ENCODE data around the gene STK25.
"Not testable (repeated sequence)": the region's sequence is repeated elsewhere in the genome, so short reads cannot be mapped to it uniquely, and the experiment has no call there.

Gene STK25

DNA sequence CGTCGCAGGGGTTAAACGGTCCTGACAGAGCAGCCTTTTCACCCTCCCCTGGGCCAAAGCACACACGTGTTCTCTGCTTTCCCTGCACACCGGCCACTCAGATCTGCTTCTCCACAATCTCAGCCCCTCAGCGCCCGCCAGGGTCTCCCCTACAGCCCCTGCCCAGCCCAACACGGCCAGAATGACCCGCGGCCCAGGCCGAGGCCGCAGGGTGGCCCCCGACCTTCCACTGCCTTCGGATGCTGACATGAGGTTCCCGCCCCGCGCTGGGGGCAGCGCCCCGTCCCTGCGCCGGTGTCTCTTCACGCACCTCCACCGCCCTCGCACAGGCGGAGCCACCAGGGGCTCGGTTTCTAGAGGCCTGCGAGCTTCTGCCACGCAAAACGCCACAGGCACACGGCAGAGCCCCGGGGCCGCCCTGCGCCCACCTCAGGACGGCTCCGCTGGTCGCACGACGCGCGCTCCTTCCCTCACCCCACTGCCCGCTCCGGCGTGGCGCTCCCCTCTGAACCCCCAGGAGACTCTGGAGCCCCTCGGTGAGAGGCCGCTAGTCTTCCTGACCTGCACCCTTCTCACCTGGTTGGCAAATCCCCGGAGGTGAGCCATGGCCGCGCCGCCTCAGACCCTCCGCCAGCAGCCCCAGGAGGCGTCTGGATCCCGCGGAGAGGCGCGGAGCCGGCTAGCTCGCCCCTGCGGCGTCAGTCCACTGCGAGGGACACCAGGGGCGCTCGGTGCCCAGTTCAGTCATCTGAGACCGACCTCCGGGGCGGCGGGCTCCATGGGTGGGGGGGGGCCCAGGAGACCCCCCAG, 749 bp downstream of the STK25 start:
- DNase-seq = peak; percentile 20

DNA sequence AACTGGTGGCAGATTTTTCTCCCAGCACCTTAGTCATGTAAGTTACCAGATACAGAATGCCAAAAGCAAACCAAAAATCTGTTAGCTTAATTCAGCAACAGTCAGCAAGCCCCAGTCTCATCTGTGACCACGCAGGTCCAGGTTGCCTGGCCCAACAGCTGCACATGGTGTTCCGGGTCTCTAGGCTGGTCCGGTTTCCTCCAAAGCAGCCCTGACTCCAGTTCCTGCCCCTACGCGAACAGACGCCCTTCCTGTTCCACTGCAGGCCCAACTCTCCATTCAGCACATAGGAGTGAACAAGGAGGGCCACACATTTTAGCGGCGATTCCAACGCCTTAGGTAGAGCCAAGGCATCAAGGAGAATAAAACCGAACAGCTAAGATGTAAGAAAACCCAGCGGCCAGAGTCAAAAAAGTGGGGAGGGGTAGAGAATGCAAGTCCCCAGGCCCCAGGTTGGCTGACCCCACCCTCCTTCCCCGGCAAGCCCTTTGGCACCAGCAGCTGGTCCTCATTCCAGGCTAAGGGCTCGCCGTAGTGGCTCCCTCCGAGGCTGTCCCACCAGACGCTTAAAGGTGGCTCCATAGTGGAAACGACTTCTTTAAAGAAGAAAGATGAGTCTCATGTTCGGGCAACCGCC, 1.5 kb downstream of the STK25 start:
- no peak for DNase-seq

DNA sequence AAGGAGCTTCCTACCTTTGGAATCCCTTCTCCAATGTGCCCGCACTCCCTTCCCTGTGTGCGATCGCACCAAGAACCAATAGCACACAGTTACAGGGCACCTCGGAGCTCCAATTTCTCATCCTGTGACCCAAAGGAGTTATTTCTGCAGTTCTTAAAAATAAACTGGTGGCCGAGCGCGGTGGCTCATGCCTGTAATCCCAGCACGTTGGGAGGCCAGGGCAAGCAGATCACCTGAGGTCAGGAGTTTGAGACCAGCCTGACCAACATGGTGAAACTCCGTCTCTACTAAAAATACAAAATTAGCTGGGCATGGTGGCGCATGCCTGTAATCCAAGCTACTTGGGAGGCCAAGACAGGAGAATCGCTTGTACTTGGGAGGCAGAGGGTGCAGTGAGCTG, 2.1 kb downstream of the STK25 start:
- DNase-seq = not testable (repeated sequence)

DNA sequence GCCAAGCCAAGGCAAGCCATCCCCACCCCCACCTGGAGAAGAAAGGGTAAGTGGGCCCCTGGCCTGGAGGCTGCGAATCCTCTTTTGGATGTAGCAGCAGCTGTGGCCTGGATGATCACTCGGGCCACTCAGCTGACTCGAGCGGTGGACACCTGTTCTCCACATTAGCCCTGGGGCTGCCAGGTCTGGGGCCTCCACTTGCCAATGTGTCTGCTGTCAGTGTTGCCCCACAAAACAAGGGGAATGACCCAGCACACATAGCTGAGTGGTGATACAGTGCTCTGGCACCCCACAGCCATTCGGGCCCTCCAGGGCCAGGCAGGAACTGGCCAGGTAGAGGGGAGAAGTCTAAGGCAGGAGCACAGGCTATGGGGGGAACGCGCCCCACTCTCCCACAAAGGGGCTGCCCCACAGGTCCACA, 2.6 kb downstream of the STK25 start:
- DNase-seq = no peak

DNA sequence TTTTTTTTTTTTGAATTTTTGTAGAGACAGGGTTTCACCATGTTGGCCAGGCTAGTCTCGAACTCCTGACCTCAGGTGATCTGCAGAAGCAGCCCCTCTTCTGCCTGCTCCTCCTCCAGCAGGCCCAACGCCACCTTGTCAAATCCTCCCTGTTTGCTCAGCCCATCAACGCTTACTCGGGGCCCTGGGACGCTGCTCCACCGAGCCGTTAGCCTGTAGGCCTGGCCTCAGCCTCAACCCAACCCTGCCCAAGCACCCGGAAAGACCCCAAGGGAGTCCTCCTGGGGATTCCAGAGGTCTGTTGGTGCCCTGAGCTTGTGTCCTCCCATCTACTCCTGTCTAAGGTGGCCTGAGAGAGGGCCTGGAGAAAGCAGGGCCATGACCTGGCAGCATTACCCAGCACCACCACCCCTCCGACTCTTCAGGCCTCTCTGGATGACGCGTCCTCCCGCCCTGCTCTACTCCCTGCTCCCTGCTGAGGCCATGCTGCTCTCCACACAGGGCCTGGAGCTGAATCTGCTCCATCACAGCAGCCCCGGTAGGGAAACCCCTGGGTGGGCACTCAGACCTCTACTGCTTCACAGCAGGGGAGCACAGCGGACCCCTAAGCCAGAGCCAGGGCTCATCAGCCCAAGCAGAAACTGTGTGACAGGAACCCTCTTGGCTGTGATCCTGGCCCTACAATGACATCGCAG, 3.2 kb downstream of the STK25 start:
- no peak for DNase-seq

DNA sequence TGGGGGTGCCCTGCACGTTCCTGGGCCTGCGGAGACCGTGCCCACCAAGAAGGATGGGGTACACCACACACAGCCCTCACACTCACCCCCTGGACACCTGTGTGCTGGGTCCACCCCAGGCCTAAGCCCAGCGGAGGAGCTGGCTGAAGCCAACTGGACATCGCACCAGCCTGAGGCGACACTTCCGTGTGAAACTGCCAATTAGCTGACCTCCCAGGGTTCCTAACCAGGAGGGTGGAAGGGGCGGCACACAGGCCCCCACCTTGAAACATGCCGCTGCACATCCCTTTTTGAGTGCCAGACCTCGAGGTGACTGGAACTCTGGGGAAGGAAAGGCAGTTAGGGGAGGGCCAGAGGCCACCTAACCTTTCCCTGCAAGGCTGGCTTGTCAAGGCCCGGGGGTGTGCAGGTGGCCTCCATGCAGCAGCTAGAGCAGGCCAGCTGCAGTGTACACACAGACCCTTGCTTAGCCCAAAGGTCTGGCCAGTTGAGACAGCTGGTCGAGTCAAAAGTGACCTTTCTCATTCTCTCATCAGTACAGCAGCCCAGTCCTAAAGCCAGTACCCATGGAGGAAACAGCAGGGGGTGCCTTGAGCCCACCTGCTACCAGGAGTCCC, 4.5 kb downstream of the STK25 start:
- no peak for DNase-seq

DNA sequence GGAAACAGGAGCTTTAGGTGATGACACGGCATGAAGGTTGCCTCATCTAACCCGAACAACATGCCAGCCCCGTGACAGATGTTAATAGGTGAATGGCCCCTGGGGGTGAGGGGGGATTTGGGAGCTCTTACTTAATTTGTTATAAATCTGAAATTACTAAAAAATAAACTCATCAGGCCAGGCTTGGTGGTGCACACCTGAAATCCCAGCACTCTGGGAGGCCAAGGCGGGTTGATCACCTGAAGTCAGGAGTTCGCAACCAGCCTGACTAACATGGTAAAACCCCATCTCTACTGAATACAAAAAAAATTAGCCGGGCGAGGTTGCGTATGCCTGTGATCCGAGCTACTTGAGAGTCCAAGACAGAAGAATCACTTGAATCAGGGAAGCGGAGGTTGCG, 6.1 kb downstream of the STK25 start:
- no peak for DNase-seq

DNA sequence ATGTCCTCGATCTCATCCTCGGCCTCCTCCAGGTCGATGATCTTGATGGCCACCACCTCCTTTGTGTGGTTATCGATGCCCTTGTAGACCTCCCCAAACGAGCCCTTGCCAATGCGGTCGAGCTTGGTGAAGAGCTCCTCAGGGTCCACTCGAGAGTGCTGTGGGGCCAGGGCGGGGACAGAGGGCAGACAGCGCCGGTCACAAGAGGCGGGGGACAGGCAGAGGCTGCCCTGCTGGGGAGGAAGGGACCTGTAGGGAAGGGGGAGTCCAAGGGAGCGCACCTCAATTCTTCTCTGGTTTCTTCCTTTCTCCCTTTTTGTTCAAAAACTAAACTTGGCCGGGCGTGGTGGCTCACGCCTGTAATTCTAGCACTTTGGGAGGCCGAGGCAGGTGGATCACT, 6.8 kb downstream of the STK25 start:
- DNase-seq = no peak

DNA sequence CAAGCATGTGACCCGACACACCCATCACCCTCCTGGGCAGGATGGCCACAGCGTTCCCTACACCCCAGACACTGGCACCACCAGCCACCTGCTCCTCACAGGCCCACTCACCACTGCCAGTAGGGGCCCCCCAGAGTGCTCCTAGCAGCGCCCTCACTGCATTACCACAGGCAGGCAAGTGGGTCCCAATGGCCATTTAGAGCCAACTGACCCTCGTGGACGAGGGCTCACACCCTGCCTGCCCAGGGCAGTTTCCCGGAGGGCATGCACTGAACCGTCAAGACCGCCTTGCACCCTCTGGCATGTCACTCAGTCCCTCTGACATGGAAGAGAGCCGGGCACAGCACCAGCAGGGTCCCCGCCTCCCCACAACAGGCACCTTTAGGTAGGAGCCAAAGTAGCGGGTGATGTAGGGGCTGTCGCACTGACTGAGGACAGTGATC, 7.3 kb downstream of the STK25 start:
- no peak for DNase-seq

DNA sequence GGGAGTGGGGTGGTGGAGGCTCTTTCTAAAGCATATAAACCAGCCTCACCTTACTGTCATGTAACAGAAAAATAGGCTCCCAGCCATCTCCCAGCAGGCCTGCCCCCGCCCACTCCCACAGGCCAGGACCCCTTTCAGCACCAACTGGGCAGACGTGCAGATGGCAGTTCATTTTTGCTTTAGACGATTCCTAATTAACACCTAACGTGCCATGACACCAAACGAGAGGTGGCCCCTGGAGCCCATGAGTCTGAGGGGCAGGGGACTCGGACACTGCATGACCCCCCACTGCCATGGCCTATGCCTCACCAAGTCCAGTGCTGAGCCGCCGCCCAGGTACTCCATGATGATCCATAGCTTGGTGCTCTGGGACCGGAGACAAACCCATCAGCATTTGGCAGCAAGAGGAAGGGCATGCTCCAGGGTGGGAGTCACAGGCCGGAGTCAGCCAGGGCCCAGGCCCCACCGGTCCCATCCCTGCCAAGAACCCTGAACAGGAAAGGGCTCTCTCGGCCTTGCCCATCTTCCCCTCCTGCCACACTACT, 7.9 kb downstream of the STK25 start:
- DNase-seq = no peak

DNA sequence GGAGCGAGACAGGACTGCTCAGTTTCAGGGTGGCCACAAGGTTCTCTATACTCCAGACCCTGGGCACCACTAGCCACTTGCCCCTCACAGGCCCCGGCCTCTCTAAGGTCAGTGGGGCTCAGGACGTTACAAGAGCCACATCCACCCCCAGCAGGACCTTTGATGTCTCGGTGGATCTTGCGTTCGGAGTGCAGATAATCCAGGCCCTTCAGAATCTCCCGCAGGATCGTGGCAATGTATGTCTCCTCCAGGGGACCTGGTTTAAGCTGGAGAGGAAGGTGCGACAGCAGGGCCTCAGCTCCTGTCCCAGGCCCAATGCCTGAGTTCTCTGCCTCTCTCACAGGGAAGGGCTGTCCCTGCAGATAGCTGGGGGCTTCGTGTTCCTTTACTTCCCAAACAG, 8.4 kb downstream of the STK25 start:
- DNase-seq = no peak

DNA sequence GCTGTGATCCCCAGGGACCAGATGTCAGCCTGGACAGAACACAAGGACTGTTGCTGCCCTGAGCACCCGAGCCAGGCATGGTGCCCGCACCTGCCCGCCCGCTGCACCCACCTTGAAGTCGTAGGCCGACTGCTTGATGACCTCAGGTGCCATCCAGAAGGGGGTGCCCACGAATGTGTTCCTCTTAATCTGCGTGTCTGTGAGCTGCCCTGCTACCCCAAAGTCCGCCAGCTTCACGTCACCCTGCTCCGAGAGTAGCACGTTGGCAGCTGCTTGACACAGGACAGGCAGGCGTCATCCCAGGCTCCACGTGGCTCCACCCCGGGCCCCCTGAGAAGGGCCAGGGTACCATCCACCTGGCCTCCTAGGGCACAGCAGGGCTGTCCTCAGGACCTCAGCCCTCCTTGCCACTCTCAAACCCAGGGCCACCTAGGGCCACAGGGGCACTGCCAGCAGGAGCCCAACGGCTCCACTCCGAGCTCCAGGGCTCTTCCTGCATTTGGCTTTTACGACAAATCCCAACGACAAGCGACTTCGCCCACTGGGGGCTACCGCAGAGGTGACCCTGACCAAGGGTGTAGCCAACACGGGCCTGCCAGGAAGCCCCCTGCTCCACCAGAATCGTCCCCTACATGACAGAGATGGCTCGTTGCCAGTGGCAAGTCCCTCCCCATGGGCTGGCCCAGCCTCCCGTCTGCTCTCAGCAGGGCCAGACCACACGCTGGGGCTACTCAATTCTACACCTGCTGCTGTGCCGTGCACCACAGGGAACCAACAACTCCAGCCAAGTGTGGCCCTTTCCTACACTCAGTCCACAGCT, 9.0 kb downstream of the STK25 start:
- DNase-seq = peak; percentile 85

DNA sequence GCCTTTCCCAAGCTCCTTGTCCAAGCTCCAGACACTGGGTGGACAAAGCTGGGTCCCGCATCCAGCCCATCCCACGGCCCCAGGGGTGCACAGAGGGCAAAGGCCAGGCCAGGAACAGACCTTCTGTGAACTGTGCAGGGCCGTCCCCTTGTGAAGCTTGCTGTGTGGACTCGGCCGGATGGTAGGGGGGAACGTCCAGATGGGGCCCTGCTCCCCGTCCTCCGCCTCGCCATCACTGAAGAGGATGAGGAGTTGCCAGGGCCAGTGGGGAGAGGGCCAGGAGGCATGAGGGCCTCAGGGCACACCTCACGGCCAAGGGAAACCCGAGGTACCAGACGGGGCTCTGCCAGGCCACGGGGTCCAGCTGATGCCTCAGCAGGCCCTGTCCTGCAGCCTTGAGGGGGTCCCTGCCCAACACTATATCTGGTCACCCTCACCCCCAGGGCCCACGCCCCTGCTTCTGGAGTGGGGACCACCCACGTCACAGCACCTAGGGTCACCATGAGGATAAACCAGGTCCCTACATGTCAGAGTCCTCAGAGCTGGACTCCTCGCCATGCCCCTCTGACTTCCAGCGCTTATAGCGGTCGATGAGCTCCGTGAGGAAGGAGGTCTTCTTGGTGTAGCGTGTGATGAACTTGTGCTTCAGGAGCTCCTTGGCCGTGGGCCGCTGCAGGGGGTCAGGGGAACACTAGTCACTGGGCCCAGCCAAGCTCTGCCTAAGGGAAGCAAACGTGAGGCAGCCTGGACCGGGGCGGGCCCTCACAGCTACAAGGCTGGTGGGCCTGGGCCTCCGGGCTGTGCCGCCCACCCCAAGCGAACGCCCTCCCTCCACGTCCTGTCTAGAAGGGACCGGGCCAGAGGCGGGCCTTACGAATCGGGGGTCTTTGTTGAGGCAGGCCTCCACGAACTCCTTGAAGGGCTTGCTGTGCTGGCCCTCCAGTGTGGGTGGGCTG, 10.0 kb downstream of the STK25 start:
- no peak for DNase-seq

DNA sequence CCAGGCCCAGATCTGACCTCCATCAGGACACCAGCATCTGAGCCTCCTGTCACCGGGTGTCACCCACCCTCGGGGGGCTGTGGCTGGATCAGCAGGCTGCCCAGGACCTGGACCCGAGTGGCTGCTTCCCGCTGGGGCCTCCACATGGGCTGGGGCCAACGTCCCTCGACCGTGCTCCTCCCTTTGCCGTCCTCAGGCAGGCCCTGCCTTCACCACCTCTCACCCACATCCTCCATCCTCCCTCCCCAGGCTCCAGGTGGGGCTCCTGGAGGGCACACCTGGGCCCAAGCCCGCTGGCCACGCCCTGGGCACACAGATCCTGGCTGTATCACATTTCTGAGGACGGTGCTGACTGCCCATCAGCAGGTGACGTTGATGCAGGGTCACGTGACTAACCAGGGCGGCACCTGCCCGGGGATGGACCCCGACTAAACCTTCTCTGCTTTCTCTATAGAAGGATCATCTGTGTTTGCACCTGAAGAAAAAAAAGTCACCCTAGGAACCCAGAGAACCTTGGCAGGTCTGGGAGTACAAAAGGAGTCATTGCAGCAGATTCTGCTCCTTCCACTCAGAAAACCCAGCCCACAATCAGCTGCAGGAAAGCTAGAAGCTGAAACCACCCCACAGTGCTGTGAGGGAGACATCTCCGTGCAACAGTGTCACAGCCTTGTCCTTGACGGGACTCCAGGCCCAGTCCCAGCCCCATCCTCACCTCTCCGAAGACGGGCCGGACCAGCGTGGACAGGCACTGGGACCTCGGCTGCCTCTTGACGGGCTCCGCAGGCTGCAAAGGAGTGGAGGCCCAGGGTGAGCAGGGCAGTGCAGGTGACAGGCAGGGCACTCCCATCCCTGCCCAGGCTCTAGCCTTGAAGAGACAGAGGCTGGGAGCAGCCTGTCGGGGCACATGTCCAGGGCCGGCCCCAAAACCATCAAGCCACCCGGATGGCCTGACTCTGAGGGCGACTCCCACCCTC, 11.2 kb downstream of the STK25 start:
- peak; percentile 96 for DNase-seq

DNA sequence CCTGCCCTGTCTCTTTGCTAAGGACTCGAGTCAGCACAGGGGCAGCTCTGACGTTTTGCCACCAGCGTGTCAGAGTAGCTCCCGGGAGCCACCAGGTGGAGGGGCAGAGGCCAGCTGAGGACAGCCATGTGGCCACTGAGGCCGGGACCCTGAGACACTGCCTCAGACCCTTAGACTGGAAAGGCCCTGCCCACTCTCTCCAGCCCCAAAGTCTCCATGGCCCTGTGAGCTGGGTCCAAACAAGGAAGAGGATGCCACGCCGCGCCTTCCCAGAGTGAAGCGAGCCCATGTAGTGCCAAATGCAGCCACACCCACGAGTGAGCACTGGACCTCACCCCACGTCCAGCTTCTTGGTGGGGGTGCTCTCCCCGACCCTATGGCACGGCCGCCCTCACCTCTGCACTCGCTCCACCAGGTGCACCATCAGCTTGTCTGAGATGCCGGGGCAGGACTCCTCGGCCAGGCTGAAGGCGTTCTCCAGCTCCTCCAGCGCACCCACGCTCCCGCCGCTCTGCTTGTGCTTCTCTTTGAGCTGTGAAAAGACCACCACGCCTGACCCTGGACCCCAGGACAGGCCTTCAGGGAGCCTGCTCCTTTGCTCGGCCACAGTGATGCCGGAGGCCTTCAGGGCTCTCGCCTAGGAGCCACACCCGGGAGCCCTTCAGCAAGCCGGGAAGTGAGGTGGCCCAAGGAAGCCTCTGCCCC, 12.2 kb downstream of the STK25 start:
- no peak for DNase-seq

DNA sequence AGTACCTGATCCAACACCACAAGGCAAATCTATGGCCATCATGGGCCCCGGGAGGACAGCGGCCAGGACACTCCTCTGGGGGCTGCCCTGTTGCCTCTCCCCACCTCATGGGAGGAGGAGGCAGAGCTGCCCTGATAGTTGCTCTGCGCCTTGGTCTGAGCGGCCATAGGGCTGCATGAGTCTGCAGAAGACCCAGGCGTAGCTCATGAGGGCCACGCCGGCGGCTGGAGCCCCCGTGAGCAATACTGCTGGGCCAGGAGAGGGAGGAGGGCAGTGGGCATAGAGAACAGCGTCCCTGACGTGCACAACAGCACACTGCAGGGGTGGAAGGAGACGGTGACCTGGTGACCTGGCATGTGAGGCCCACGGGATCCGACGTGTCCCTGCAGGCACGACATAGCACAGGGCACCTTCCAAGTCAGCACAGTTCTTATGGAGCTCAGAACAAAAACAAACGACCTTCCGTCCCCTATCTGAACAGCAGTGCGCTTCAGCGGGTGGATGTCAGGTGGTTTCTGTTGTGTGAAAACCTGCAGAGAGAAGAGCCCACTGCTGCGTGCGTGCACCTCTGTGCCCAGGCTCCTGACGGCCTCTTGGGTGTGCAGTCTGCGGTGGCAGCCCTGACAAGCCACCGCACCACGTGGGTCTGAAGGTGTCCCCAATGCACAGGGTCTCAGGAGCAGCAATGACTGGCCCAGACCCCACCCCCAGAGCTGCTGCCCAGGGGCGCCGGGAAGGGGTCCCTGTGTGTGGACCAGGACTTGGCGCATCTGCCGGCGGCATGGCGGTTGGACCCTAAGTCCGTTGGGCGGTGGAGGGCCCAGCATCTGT, 13.0 kb downstream of the STK25 start:
- no peak for DNase-seq

DNA sequence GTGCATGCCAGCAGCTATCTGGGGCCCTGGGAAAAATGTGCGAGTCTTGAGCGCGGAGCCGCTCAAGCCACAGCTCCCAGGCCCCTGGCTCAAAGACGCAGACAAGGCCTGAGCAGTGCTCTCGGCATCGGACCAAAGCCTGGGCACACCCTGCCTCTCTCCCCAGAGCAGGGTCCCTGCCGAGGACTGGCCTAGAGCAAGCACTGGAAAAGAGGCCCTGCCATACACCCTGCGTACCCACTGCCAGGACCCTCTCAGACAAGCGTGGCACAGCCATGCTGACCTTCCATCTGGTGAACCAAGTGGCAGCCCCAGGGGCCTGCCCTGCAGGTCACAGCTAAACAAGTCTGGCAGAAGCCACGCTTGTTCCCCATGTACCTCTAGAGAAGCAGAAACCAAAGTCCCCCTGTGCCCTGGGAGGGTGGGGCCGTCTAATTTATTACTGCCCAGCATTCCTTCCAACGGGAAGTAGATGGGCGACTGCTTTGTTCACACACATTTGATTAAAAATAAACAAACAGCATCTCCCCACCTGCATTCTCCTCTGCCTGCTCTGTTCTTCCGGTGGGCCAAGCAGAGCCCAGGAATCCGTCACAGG, 14.0 kb downstream of the STK25 start:
- DNase-seq = no peak

DNA sequence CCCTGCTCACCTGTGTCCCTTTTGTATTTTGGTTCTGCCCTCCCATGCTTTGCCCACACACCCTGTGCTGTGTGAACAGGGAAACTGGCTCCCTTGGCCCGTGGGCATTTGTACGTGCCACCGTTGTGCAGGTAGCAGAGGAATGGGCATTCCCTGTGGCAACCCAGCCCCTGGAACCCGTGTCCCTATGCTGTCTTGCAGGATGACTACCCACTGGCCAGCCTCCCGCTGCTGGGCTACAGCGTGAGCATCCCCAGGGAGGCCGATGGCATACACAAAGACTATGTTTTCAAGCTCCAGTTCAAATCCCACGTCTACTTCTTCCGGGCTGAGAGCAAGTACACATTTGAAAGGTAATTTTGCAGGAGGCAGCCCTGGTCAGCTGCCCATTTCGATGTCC, 15.3 kb downstream of the STK25 start:
- no peak for DNase-seq
